Measurements from ENCODE around the gene TST. TPM values are rescaled to one million over a fixed set of nuclear protein-coding genes. Genes with fewer than 3 reads are reported as not detected.

Gene TST
- total and polyA plus RNA-seq, 10 of the 15 experiments (the other 5 are each of a cell fraction or from before 2014, with no cell fraction given), result 2.4 to 24.6 (median 10.4) TPM

- TF ChIP-seq FOXK2 (IDR thresholded peaks at IDR 0.05), result no peak
- TF ChIP-seq CTCF (IDR thresholded peaks at IDR 0.05 in 2 of 3, conservative IDR thresholded peaks at IDR 0.05 in 1 of 3; ENCODE audit: control insufficient read depth in 2 of 3, extremely low read depth in 1 of 3, insufficient read depth in 1 of 3, low read depth in 3 of 3, low read length in 3 of 3), result no peak
These were observed 24.1 kb upstream of the TST start (continued) for GRCh38 chr22:37043209-37043827.

GRCh38 chr22:37039466-37039865, 20.2 kb upstream of the TST start:
- no peaks in the 10 kb centered on the region for H4K20me1 ChIP-seq (ENCODE audit: control insufficient read depth, insufficient read depth)
- SMC1A ChIA-PET (ENCODE audit: uncharacterized antibody, unreplicated experiment), result no interaction called here
- WGBS (ENCODE audit: insufficient coverage, insufficient replicate concordance, low lambda C conversion rate, missing lambda C conversion rate), result 58% methylated on average over 2 of the region's 2 CpGs
- no peak overlapping the region for H3K9ac ChIP-seq (ENCODE audit: control insufficient read depth, insufficient read depth, low read length)
- intact Hi-C loops (cut with micrococcal nuclease; ENCODE audit: unreplicated experiment), result no loop called here
- no peak for ATAC-seq
- H3K4me1 ChIP-seq (ENCODE audit: control insufficient read depth, insufficient read depth, low read length), result no peaks in the 10 kb centered on the region
- peaks cover 0 to 2% of the 10 kb centered on the region in 2 experiments; a peak in 2 of 4 replicates for H3K27me3 ChIP-seq (replicated peaks in 1 of 2; ENCODE audit: control insufficient read depth in 2 of 2, insufficient read depth in 2 of 2, low read length in 1 of 2)
- H3K4me3 ChIP-seq, result no peak overlapping the region
- POLR2A ChIA-PET, result interaction anchor here (0.7 kb wide), 1 partner anchor 1021 kb away, joined by 4 read pairs; no protein-coding TSS in a partner anchor
- no TSS peak for BruUV-seq (replicated peaks)
- FAIRE-seq, result no peak
- no peaks in the 10 kb centered on the region for H3K36me3 ChIP-seq (ENCODE audit: control insufficient read depth in 2 of 2, insufficient read depth in 2 of 2, low read length in 1 of 2)
- CTCF ChIA-PET, result no interaction called here
- no peak overlapping the region for H3K4me2 ChIP-seq (ENCODE audit: control insufficient read depth, insufficient read depth)
- no peak overlapping the region for H2AFZ ChIP-seq (ENCODE audit: control insufficient read depth, low read depth, low read length)
- in situ Hi-C loops (cut with MboI), result no loop called here
- H3K27ac ChIP-seq (ENCODE audit: control insufficient read depth, insufficient read depth), result no peak overlapping the region
- no peak for DNase-seq (ENCODE audit: low read depth, low spot score)
- H3K79me2 ChIP-seq (ENCODE audit: control insufficient read depth, insufficient read depth, low read length), result no peaks in the 10 kb centered on the region
- no peaks in the 10 kb centered on the region for H3K9me3 ChIP-seq (replicated peaks; ENCODE audit: control insufficient read depth, insufficient read depth, low read length)
- RAD21 ChIA-PET (ENCODE audit: unreplicated experiment), result no interaction called here
- no peak for TF ChIP-seq MLLT1 (IDR thresholded peaks at IDR 0.05)
- no peak for TF ChIP-seq EP300 (IDR thresholded peaks at IDR 0.05; ENCODE audit: borderline replicate concordance in 1 of 2, control insufficient read depth in 1 of 2, low read depth in 2 of 2, low read length in 2 of 2)
- no peak for TF ChIP-seq HCFC1 (IDR thresholded peaks at IDR 0.05; ENCODE audit: low read length)
- no peak for TF ChIP-seq TCF12 (IDR thresholded peaks at IDR 0.05; ENCODE audit: low read depth, low read length)
- no peak for TF ChIP-seq CHD2 (IDR thresholded peaks at IDR 0.05; ENCODE audit: borderline replicate concordance, low read depth, low read length)
- TF ChIP-seq ZBTB4 (CRISPR knock-in tag; IDR thresholded peaks at IDR 0.05), result no peak
- no peak for TF ChIP-seq KDM1A (IDR thresholded peaks at IDR 0.05; ENCODE audit: borderline replicate concordance)
- no peak for TF ChIP-seq NRF1 (conservative IDR thresholded peaks at IDR 0.05; ENCODE audit: low read depth, low read length)
- TF ChIP-seq NFYA (IDR thresholded peaks at IDR 0.05; ENCODE audit: borderline replicate concordance, low read depth, low read length), result no peak
- TF ChIP-seq EZH2 (IDR thresholded peaks at IDR 0.05; ENCODE audit: borderline replicate concordance, control insufficient read depth, low read depth, low read length), result no peak
- TF ChIP-seq BMI1 (IDR thresholded peaks at IDR 0.05; ENCODE audit: borderline replicate concordance), result no peak
- no peak for TF ChIP-seq E2F4 (IDR thresholded peaks at IDR 0.05; ENCODE audit: low read depth, low read length)
- no peak for TF ChIP-seq FOXK2 (IDR thresholded peaks at IDR 0.05)
